ENCODE measurements around the gene MTHFSD. TPM values are rescaled to one million over a fixed set of nuclear protein-coding genes. Genes with fewer than 3 reads are reported as not detected.

Gene MTHFSD
- total and polyA plus RNA-seq, 10 donors: 9.1 to 32.1 (median 18.0) TPM

DNA sequence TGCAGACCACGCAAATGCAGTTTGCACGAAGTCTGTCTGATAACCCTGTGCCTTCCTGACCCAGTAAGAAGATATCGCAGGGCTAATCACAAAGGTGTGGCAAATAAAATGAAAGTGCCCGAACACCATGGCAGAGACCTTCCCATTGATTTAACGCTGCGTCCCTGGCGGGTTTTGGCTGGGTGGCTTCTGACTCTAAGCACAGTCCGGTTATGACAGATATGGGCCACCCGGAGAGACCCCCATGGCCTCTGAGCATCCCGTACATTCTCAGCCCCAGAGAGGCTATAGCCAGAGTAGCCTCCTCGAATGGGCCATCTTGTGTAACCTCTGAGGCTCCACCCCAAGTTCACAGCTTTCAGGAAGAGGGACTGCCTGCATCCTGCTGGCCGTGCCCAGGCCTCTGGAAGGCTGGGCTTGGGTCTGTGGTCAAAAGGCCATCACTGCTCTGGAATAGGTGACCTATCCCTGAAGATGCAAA, 17.0 kb upstream of the MTHFSD start:
- Histone ChIP-seq H3K36me3 (no peaks in the 10 kb centered on the region), H3K27me3 (replicated peaks in 1 of 7) (peaks cover 5 to 100% (median 84%) of the 10 kb centered on the region in 7 donors), H3K4me3 (no peak overlapping the region), H3K9me3 (no peaks in the 10 kb centered on the region), H3K4me1 (peaks cover 4 to 35% (median 23%) of the 10 kb centered on the region in 6 donors), H3K27ac (no peak overlapping the region)
- DNase-seq: no peak
- intact Hi-C loops (cut with DNase I; ENCODE audit: low total_unique reads): no loop called here
- WGBS, 5 donors: 75 to 89% (median 82%) methylated on average over 6 to 12 of the region's 12 CpGs
- TF ChIP-seq POLR2A (IDR thresholded peaks at IDR 0.05) (no peak), POLR2AphosphoS5 (IDR thresholded peaks at IDR 0.05) (no peak)
- TF ChIP-seq, protein P1, sequence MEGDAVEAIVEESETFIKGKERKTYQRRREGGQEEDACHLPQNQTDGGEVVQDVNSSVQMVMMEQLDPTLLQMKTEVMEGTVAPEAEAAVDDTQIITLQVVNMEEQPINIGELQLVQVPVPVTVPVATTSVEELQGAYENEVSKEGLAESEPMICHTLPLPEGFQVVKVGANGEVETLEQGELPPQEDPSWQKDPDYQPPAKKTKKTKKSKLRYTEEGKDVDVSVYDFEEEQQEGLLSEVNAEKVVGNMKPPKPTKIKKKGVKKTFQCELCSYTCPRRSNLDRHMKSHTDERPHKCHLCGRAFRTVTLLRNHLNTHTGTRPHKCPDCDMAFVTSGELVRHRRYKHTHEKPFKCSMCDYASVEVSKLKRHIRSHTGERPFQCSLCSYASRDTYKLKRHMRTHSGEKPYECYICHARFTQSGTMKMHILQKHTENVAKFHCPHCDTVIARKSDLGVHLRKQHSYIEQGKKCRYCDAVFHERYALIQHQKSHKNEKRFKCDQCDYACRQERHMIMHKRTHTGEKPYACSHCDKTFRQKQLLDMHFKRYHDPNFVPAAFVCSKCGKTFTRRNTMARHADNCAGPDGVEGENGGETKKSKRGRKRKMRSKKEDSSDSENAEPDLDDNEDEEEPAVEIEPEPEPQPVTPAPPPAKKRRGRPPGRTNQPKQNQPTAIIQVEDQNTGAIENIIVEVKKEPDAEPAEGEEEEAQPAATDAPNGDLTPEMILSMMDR (IDR thresholded peaks at IDR 0.05 in 8 of 11, conservative IDR thresholded peaks at IDR 0.05 in 3 of 11): no peak

DNA sequence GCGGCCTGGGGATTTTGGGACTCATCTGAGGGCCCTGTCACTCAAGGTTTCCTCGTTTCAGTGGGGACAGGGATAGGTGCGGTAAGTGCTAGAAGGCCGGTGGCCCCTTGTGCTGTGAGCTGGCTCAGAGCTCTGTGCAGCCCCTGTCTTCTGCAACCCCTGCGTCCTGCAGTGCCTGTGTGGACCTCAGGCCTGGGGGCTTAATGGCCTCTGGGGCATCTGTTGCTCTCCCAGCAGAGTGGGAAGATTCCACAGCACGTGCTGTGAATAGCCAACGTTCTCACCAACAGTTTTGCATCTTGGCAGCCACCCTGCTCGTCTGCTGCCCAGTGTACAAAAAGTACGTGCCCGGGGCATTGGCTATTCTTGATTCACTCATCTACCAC, 16.5 kb upstream of the MTHFSD start:
- H3K4me1 ChIP-seq: peaks cover 4 to 36% (median 24%) of the 10 kb centered on the region in 6 donors
- intact Hi-C loops (cut with DNase I; ENCODE audit: low total_unique reads): no loop called here
- H3K27ac ChIP-seq: no peak overlapping the region
- H3K9me3 ChIP-seq: no peaks in the 10 kb centered on the region
- peaks cover 5 to 100% (median 84%) of the 10 kb centered on the region in 7 donors for H3K27me3 ChIP-seq (replicated peaks in 1 of 7)
- H3K36me3 ChIP-seq: no peaks in the 10 kb centered on the region
- 79 to 93% (median 83%) methylated on average over 9 to 10 of the region's 10 CpGs for WGBS, 5 donors
- TF ChIP-seq POLR2A (IDR thresholded peaks at IDR 0.05) (no peak), POLR2AphosphoS5 (IDR thresholded peaks at IDR 0.05) (no peak)
- TF ChIP-seq, protein P1 (IDR thresholded peaks at IDR 0.05 in 8 of 11, conservative IDR thresholded peaks at IDR 0.05 in 3 of 11): no peak
- no peak overlapping the region for H3K4me3 ChIP-seq
- DNase-seq: no peak

DNA sequence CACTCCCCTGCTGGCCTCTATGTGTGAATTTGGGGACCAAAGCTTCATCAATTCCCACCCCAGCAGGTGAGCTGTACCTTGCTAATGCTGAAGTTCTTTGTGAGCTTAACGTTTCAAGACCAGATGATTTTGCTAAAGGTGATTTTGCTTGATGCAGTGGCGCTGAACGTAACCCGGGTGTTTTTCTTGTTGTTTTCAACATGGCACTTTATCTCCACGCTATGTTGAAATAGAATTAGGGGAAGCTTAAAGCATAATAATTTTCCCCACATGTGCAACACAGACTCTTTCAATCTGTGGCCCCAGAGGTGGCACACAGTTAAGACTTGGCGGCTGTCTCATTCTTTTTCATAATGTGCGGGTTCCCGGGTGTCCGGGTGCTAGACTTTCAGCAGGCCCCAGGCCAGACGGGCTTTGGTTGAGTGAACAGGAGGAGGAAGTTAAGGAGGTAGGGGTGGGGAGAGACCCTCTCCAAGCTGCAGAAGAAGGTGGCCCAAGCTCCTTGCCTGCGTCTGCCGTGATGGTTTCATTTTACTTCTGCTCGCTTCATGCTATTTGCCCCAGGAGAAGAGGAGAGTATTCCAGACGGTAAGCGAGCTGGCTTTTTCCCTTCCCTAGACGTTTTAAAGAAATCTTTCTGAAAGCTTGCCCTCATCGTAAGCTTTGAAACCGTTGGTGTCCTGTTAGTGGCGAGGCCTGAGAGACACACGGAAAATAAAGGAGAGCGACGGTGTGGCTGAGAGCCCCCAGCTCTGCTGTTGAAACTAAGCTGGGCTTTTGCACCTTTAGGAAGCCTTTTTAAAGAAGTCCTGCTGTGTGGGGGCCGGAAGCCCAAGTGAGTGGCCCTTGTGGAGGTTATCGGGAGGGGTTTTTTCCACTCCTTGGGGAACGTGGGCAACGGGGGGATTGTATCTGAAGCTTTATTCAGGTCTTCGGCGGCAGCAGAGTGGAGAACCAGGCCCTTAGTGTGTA, 15.8 kb upstream of the MTHFSD start:
- H3K4me3 ChIP-seq: no peak overlapping the region
- DNase-seq: no peak
- intact Hi-C loops (cut with DNase I; ENCODE audit: low total_unique reads): no loop called here
- no peaks in the 10 kb centered on the region for H3K9me3 ChIP-seq
- WGBS, 5 donors: 77 to 85% (median 83%) methylated on average over 28 of the region's 28 CpGs
- TF ChIP-seq, protein P1 (IDR thresholded peaks at IDR 0.05 in 8 of 11, conservative IDR thresholded peaks at IDR 0.05 in 3 of 11): no peak
- TF ChIP-seq POLR2AphosphoS5 (IDR thresholded peaks at IDR 0.05): no peak
- no peak for TF ChIP-seq POLR2A (IDR thresholded peaks at IDR 0.05)
- peaks cover 4 to 36% (median 24%) of the 10 kb centered on the region in 6 donors for H3K4me1 ChIP-seq
- no peaks in the 10 kb centered on the region for H3K36me3 ChIP-seq
- no peak overlapping the region for H3K27ac ChIP-seq
- peaks cover 8 to 100% (median 85%) of the 10 kb centered on the region in 7 donors for H3K27me3 ChIP-seq (replicated peaks in 1 of 7)

Data from spleen (tissue), 11 donors.